Upper lobe of left lung (tissue), 6 donors: ENCODE data around the gene GLTP. TPM values are rescaled to one million over a fixed set of nuclear protein-coding genes. Genes with fewer than 3 reads are reported as not detected.
A peak's percentile ranks its signal among the peaks of the same experiment; 100 is the strongest.

Experiments
- ATAC-seq, 2 donors: fragments of 200-7000 bp; cut with Tn5 transposase; one replicate each; pipeline ENCODE4 v1.9.1; 2022; ENCODE audit warnings: mild to moderate bottlenecking in 2 of 2, moderate library complexity in 2 of 2; ENCODE audit not compliant: low FRiP score in 2 of 2
- DNase-seq, 2 donors: peaks; one replicate each; pipeline ENCODE4 v3.0.0-alpha.2; 2019 to 2020
- H3K27ac ChIP-seq, 4 donors: fragments of 200-600 bp; sonication (generic); one replicate each; pipeline ENCODE4 v1.5.1; 2016 to 2019
- H3K27me3 ChIP-seq, 4 donors: fragments of 200-600 bp; sonication (generic); one replicate each; pipeline ENCODE4 v1.5.1; 2017 to 2019
- H3K36me3 ChIP-seq, 4 donors: fragments of 200-600 bp; sonication (generic); one replicate each; pipeline ENCODE4 v1.5.1; 2016 to 2019
- H3K4me1 ChIP-seq, 4 donors: fragments of 200-600 bp; sonication (generic); one replicate each; pipeline ENCODE4 v1.5.1; 2018 to 2019
- H3K4me3 ChIP-seq, 4 donors: fragments of 200-600 bp; sonication (generic); one replicate each; pipeline ENCODE4 v1.5.1; 2017 to 2019; ENCODE audit warnings: mild to moderate bottlenecking in 2 of 4, moderate library complexity in 1 of 4
- H3K9me3 ChIP-seq, 4 donors: fragments of 200-600 bp; sonication (generic); one replicate each; pipeline ENCODE4 v1.5.1; 2018 to 2019
- CTCF ChIP-seq, 6 experiments: fragments of 450-650 bp in 4 of 6; fragments of 200-600 bp in 2 of 6; sonication (generic) in 2 of 6; IDR thresholded peaks; one replicate each; pipeline ENCODE4 v1.5.1; 2016 to 2019; ENCODE audit warnings: antibody characterized with exemption in 6 of 6
- EP300 ChIP-seq, 4 donors: sonication (generic); formaldehyde crosslinking; IDR thresholded peaks; one replicate each; pipeline ENCODE4 v1.5.1; 2017; ENCODE audit warnings: antibody characterized with exemption in 4 of 4, control low read depth in 2 of 4
- POLR2A ChIP-seq, 4 donors: fragments of 450-650 bp; IDR thresholded peaks; one replicate each; pipeline ENCODE4 v1.5.1; 2016 to 2017; ENCODE audit warnings: antibody characterized with exemption in 4 of 4, mild to moderate bottlenecking in 2 of 4
- POLR2AphosphoS5 ChIP-seq, 2 donors: sonication (generic); formaldehyde crosslinking; IDR thresholded peaks; one replicate each; pipeline ENCODE4 v1.5.1; 2017; ENCODE audit warnings: antibody characterized with exemption in 2 of 2
- WGBS, 2 donors: methylation state at CpG; one replicate each; pipeline ENCODE4 v1.1.5; 2017 to 2018; 5-methylcytosine and 5-hydroxymethylcytosine counted together
- small RNA-seq, 4 donors: library from RNA; depleted of rRNA; stranded (forward); fragments of <200 nt; gene quantifications; one replicate each; pipeline ENCODE3, GENCODE V24; 2016
- total RNA-seq, 6 donors: library from RNA; depleted of rRNA in 4 of 6; stranded (reverse); fragments of >200 nt in 4 of 6; gene quantifications; one replicate each; pipeline versions ENCODE4 v1.1.0 to v1.2.1, GENCODE V29; 2016 to 2021
- donor health status: DM: no; HTN: no; CAD: no; lungs with moderate emphysema.
- donor health status: DM: no; HTN: yes; CAD: no; lungs with severe emphysema.

GLTP gene
- total RNA-seq, 6 donors from 2014 or later, result 24.7 to 59.7 (median 46.6) TPM

DNA sequence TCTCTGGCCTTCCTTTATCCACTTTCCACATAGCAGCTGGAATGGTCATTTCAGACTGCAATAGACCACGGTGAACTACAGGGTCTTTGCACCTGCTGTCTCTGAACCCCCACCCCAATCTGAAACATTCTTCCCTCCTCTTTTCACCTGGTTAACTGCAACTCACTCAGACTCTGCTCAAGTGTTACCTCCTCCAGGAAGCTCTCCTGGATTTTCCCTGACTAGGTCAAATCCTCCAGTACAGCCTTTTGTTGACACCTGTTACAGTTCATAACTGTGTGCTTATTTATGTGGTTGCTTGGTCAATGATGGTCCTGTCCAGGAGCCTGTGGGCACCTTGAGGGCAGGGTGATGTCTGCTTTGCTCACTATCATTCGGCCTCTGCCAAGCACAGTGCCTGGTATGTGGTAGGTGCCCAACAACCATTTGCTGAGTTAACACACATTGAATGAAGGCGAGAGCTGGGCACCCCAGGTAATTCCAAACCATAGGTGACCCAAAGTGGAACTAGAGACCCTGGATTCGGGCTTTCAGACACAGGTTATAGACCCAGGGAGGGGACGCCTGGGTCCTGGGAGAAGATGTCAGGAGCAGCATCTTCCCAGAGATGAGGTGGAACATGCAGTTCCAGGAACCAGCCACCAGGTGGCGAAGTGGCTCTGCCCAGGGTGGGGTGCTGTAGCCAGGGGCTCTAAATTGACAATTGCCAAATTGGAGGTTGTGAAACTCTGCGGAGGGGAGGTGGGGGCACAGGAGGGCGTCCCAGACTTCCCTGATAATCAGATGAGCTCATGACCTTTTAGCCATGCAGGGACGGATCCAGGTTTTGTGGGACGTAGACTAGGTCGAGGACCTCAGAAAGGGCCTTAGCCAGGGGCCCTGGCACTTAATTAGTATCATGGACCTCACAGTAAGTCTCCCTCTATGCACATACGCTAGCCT is 75.2 kb downstream of the GLTP start:
- H3K4me3 ChIP-seq, result no peak overlapping the region
- H3K4me1 ChIP-seq, result no peaks in the 10 kb centered on the region
- no peak overlapping the region for H3K27ac ChIP-seq
- H3K27me3 ChIP-seq, result no peaks in the 10 kb centered on the region
- DNase-seq (peak in 1 of 2 donors; percentile 65), ATAC-seq (peak; percentile 45 to 91)
- H3K9me3 ChIP-seq, result no peaks in the 10 kb centered on the region
- WGBS, 2 donors, result 39 to 46% methylated on average over 8 to 12 of the region's 12 CpGs
- peak; percentile 88 to 95 (median 91) for TF ChIP-seq CTCF (IDR thresholded peaks at IDR 0.05)
- no peak for TF ChIP-seq POLR2AphosphoS5 (IDR thresholded peaks at IDR 0.05)
- no peaks in the 10 kb centered on the region for H3K36me3 ChIP-seq

- H3K9me3 ChIP-seq, result no peaks in the 10 kb centered on the region
- H3K4me3 ChIP-seq, result no peak overlapping the region
- TF ChIP-seq POLR2A (IDR thresholded peaks at IDR 0.05), result no peak
- no peak for TF ChIP-seq EP300 (IDR thresholded peaks at IDR 0.05)
- TF ChIP-seq CTCF (IDR thresholded peaks at IDR 0.05), result no peak
- H3K27me3 ChIP-seq, result no peaks in the 10 kb centered on the region
- no peak for ATAC-seq
- H3K4me1 ChIP-seq, result no peaks in the 10 kb centered on the region
- H3K36me3 ChIP-seq, result no peaks in the 10 kb centered on the region
- H3K27ac ChIP-seq, result no peak overlapping the region
- WGBS, 2 donors, result 86 to 91% methylated on average over 3 of the region's 3 CpGs
- DNase-seq, result no peak
These were observed 76.7 kb downstream of the GLTP start for GRCh38 chr12:109803678-109804077.

- Histone ChIP-seq H3K9me3 (no peaks in the 10 kb centered on the region), H3K4me1 (no peaks in the 10 kb centered on the region), H3K36me3 (no peaks in the 10 kb centered on the region), H3K4me3 (no peak overlapping the region), H3K27ac (no peak overlapping the region), H3K27me3 (no peaks in the 10 kb centered on the region)
- DNase-seq (peak in 1 of 2 donors; percentile 73), ATAC-seq (no peak)
- TF ChIP-seq POLR2AphosphoS5 (IDR thresholded peaks at IDR 0.05), result no peak
- no peak for TF ChIP-seq CTCF (IDR thresholded peaks at IDR 0.05)
- no peak for TF ChIP-seq EP300 (IDR thresholded peaks at IDR 0.05)
- TF ChIP-seq POLR2A (IDR thresholded peaks at IDR 0.05), result no peak
- 93 to 95% methylated on average over 12 to 15 of the region's 15 CpGs for WGBS, 2 donors
These were observed 77.5 kb downstream of the GLTP start for GRCh38 chr12:109802828-109803227.

Small RNA genes within 50 kb of the gene (small RNA-seq; reads per million reads assigned to genes)
- 0 reads per million in 4 donors for gene MIR4497
- 0 reads per million in 4 donors for gene RN7SL441P

Other genes with a start within 250 kb of the GLTP start
- gene FAM222A, start 166.7 kb downstream of the GLTP start, total RNA-seq, result 1 to 10 TPM; 1.0 to 7.3 (median 3.7) TPM
- gene TRPV4, start 47.1 kb downstream of the GLTP start, total RNA-seq, result 1 to 10 TPM; 2.2 to 9.7 (median 5.4) TPM
- 10 to 100 TPM; 10.5 to 90.1 (median 29.7) TPM for gene TCHP, start 19.7 kb upstream of the GLTP start, total RNA-seq
- 10 to 100 TPM; 45.1 to 89.1 (median 55.3) TPM for gene GIT2, start 115.8 kb upstream of the GLTP start, total RNA-seq
- 100 to 1,000 TPM in 2 of 6 donors, 10 to 100 TPM in 4; 58.9 to 166 (median 74.6) TPM for gene ANKRD13A, start 118.9 kb upstream of the GLTP start, total RNA-seq
- gene C12orf76, start 168.0 kb upstream of the GLTP start, total RNA-seq, result 10 to 100 TPM in 5 of 6 donors, 1 to 10 TPM in 1; 8.4 to 30.5 (median 19.6) TPM
- gene IFT81, start 243.8 kb upstream of the GLTP start, total RNA-seq, result 10 to 100 TPM in 3 of 6 donors, 1 to 10 TPM in 3; 7.7 to 39.1 (median 10.8) TPM